HEK293 (cell line): Measurements from ENCODE around the gene GOLGA3.

ENCODE experiments used
- CTCF ChIA-PET: fragments of 350-600 bp; formaldehyde crosslinking; extraction: SDS; loops from one replicate; lab custom pipeline; 2021; ENCODE audit warnings: antibody characterized with exemption; lab: Yijun Ruan, JAX
- POLR2A ChIA-PET: fragments of 300-600 bp; formaldehyde crosslinking; extraction: SDS; loops from one replicate; lab custom pipeline; 2020; ENCODE audit warnings: antibody characterized with exemption, inconsistent platforms; lab: Yijun Ruan, JAX
- H3K27ac ChIP-seq: fragments of 200-500 bp; sonication (Bioruptor generic); 2 replicates; pipeline ENCODE4 v1.5.1; 2014; ENCODE audit warnings: low read depth, low read length, control low read depth, inconsistent platforms; ENCODE audit errors: extremely low read depth
- H3K36me3 ChIP-seq, 2 experiments: fragments of 200-500 bp in 1 of 2; sonication (Bioruptor generic) in 1 of 2; 1 replicate in 1 of 2; 2 replicates in 1 of 2; pipeline ENCODE4 v1.5.1; 2014 to 2017; ENCODE audit warnings: inconsistent platforms in 2 of 2, low read length in 2 of 2; ENCODE audit not compliant: control insufficient read depth in 2 of 2, insufficient read depth in 1 of 2
- H3K4me1 ChIP-seq: fragments of 200-500 bp; sonication (Bioruptor generic); 2 replicates; pipeline ENCODE4 v1.5.1; 2014; ENCODE audit warnings: mild to moderate bottlenecking, low read length, inconsistent platforms; ENCODE audit not compliant: control insufficient read depth, insufficient read depth
- H3K4me3 ChIP-seq: 2 replicates; pipeline ENCODE4 v1.5.1; 2011; ENCODE audit warnings: low read depth, mild to moderate bottlenecking, control low read depth, low read length, moderate library complexity
- H3K9me3 ChIP-seq: fragments of 200-500 bp; sonication (Bioruptor generic); 2 replicates; pipeline ENCODE4 v1.5.1; 2014; ENCODE audit warnings: low read depth, low read length, inconsistent platforms; ENCODE audit not compliant: control insufficient read depth, insufficient read depth
- GLI4 ChIP-seq: fragments of 450-650 bp; formaldehyde crosslinking; IDR thresholded peaks from 2 replicates; pipeline ENCODE4 v1.5.1; 2016; ENCODE audit warnings: missing biosample characterization, missing genetic modification characterization
- GLIS2 ChIP-seq: fragments of 450-650 bp; formaldehyde crosslinking; IDR thresholded peaks from 2 replicates; pipeline ENCODE4 v1.5.1; 2016; ENCODE audit warnings: missing biosample characterization, missing genetic modification characterization
- HOXC10 ChIP-seq: sonication (generic); formaldehyde crosslinking; IDR thresholded peaks from 2 replicates; pipeline ENCODE4 v1.8.1; 2023; ENCODE audit warnings: mild to moderate bottlenecking, missing genetic modification reagents
- HOXD13 ChIP-seq: sonication (generic); formaldehyde crosslinking; IDR thresholded peaks from 2 replicates; pipeline ENCODE4 v1.8.0; 2022; ENCODE audit warnings: missing genetic modification reagents, borderline replicate concordance
- KLF9 ChIP-seq: fragments of 450-650 bp; formaldehyde crosslinking; IDR thresholded peaks from 2 replicates; pipeline ENCODE4 v1.5.1; 2016; ENCODE audit warnings: missing biosample characterization, missing genetic modification characterization, low read depth
- MZF1 ChIP-seq: fragments of 450-650 bp; formaldehyde crosslinking; IDR thresholded peaks from 2 replicates; pipeline ENCODE4 v1.5.1; 2017; ENCODE audit warnings: missing biosample characterization, missing genetic modification characterization, borderline replicate concordance
- PRDM10 ChIP-seq: fragments of 450-650 bp; formaldehyde crosslinking; IDR thresholded peaks from 2 replicates; pipeline ENCODE4 v1.5.1; 2016; ENCODE audit warnings: missing biosample characterization, missing genetic modification characterization
- ZBTB6 ChIP-seq: fragments of 450-650 bp; formaldehyde crosslinking; IDR thresholded peaks from 2 replicates; pipeline ENCODE4 v1.5.1; 2017; ENCODE audit warnings: missing biosample characterization, missing genetic modification characterization
- ZBTB7A ChIP-seq: fragments of 450-650 bp; formaldehyde crosslinking; IDR thresholded peaks from 2 replicates; pipeline ENCODE4 v1.5.1; 2016; ENCODE audit warnings: low read depth, missing biosample characterization, missing genetic modification characterization
- ZFP3 ChIP-seq: fragments of 450-650 bp; formaldehyde crosslinking; IDR thresholded peaks from 2 replicates; pipeline ENCODE4 v1.5.1; 2016; ENCODE audit warnings: low read depth, missing biosample characterization, missing genetic modification characterization
- ZFP69B ChIP-seq: fragments of 450-650 bp; formaldehyde crosslinking; IDR thresholded peaks from 2 replicates; pipeline ENCODE4 v1.5.1; 2016; ENCODE audit warnings: missing biosample characterization, missing genetic modification characterization
- ZNF155 ChIP-seq: fragments of 450-650 bp; formaldehyde crosslinking; IDR thresholded peaks from 2 replicates; pipeline ENCODE4 v1.5.1; 2016; ENCODE audit warnings: missing biosample characterization, missing genetic modification characterization
- ZNF19 ChIP-seq: fragments of 450-650 bp; formaldehyde crosslinking; IDR thresholded peaks from 2 replicates; pipeline ENCODE4; 2016; ENCODE audit warnings: missing biosample characterization, missing genetic modification characterization, low read depth
- ZNF2 ChIP-seq: fragments of 450-650 bp; formaldehyde crosslinking; IDR thresholded peaks from 2 replicates; pipeline ENCODE4 v1.5.1; 2016; ENCODE audit warnings: missing biosample characterization, missing genetic modification characterization
- ZNF214 ChIP-seq: fragments of 450-650 bp; formaldehyde crosslinking; IDR thresholded peaks from 2 replicates; pipeline ENCODE4 v1.5.1; 2017; ENCODE audit warnings: missing biosample characterization, mild to moderate bottlenecking, missing genetic modification characterization, borderline replicate concordance
- ZNF248 ChIP-seq: fragments of 450-650 bp; formaldehyde crosslinking; IDR thresholded peaks from 2 replicates; pipeline ENCODE4 v1.5.1; 2017; ENCODE audit warnings: missing biosample characterization, missing genetic modification characterization
- ZNF274 ChIP-seq, 2 experiments: fragments of 200-500 bp in 1 of 2; fragments of 450-650 bp in 1 of 2; sonication (Bioruptor generic) in 1 of 2; formaldehyde crosslinking in 1 of 2; IDR thresholded peaks; 2 replicates each; pipeline versions ENCODE4 v1.5.1 to v1.6.1; 2014 to 2016; ENCODE audit warnings: borderline replicate concordance in 1 of 2, inconsistent platforms in 1 of 2, low read length in 1 of 2, missing biosample characterization in 1 of 2, missing genetic modification characterization in 1 of 2
- ZNF350 ChIP-seq: fragments of 450-650 bp; formaldehyde crosslinking; IDR thresholded peaks from 2 replicates; pipeline ENCODE4 v1.5.0; 2017; ENCODE audit warnings: missing biosample characterization, mild to moderate bottlenecking, missing genetic modification characterization
- ZNF404 ChIP-seq: fragments of 450-650 bp; formaldehyde crosslinking; IDR thresholded peaks from 2 replicates; pipeline ENCODE4 v1.5.1; 2017; ENCODE audit warnings: missing biosample characterization, missing genetic modification characterization
- ZNF473 ChIP-seq: fragments of 450-650 bp; formaldehyde crosslinking; IDR thresholded peaks from 2 replicates; pipeline ENCODE4 v1.5.1; 2017; ENCODE audit warnings: missing biosample characterization, missing genetic modification characterization
- ZNF48 ChIP-seq: fragments of 450-650 bp; formaldehyde crosslinking; IDR thresholded peaks from 2 replicates; pipeline ENCODE4 v1.5.1; 2016; ENCODE audit warnings: missing biosample characterization, missing genetic modification characterization
- ZNF626 ChIP-seq: fragments of 450-650 bp; sonication (Bioruptor Pico); formaldehyde crosslinking; IDR thresholded peaks from 2 replicates; pipeline ENCODE4 v1.5.1; 2018; ENCODE audit warnings: missing biosample characterization, missing genetic modification characterization, inconsistent platforms
- ZNF654 ChIP-seq: fragments of 450-650 bp; formaldehyde crosslinking; IDR thresholded peaks from 2 replicates; pipeline ENCODE4 v1.5.1; 2016; ENCODE audit warnings: low read depth, missing biosample characterization, missing genetic modification characterization
- ZNF660 ChIP-seq: fragments of 450-650 bp; IDR thresholded peaks from 2 replicates; pipeline ENCODE4 v1.5.1; 2018; ENCODE audit warnings: missing biosample characterization, mild to moderate bottlenecking, missing genetic modification characterization
- ZNF692 ChIP-seq: fragments of 450-650 bp; formaldehyde crosslinking; IDR thresholded peaks from 2 replicates; pipeline ENCODE4 v1.5.1; 2016; ENCODE audit warnings: missing biosample characterization, missing genetic modification characterization
- ZNF792 ChIP-seq: fragments of 450-650 bp; formaldehyde crosslinking; IDR thresholded peaks from 2 replicates; pipeline ENCODE4 v1.5.1; 2016; ENCODE audit warnings: missing biosample characterization, missing genetic modification characterization
- ZSCAN16 ChIP-seq: fragments of 450-650 bp; formaldehyde crosslinking; IDR thresholded peaks from 2 replicates; pipeline ENCODE4 v1.5.1; 2016; ENCODE audit warnings: missing biosample characterization, missing genetic modification characterization

Gene GOLGA3

GRCh38 chr12:132869551-132869950 is 40.9 kb upstream of the GOLGA3 start:
- no peak overlapping the region for H3K27ac ChIP-seq
- ChIA-PET POLR2A (no interaction called here), CTCF (no interaction called here)
- no peaks in the 10 kb centered on the region for H3K9me3 ChIP-seq
- no peak for TF ChIP-seq ZNF654 (tag by site-specific recombination)
- TF ChIP-seq KLF9 (tag by site-specific recombination) = no peak
- TF ChIP-seq ZBTB7A = no peak
- no peak for TF ChIP-seq ZNF473
- no peak for TF ChIP-seq GLIS2 (tag by site-specific recombination)
- no peak for TF ChIP-seq ZNF274 (IDR thresholded peaks at IDR 0.05; ENCODE audit: low read length)
- no peak for TF ChIP-seq ZNF274 (tag by site-specific recombination; IDR thresholded peaks at IDR 0.05; ENCODE audit: borderline replicate concordance)
- TF ChIP-seq GLI4 (tag by site-specific recombination) = no peak
- no peak for TF ChIP-seq ZNF626
- TF ChIP-seq ZNF19 (tag by site-specific recombination) = no peak
- no peak for TF ChIP-seq HOXD13 (CRISPR knock-in tag)
- no peak for TF ChIP-seq ZNF404 (tag by site-specific recombination)
- no peak for TF ChIP-seq HOXC10 (CRISPR knock-in tag)
- no peak for TF ChIP-seq ZNF350 (tag by site-specific recombination)
- no peak for TF ChIP-seq ZNF692 (tag by site-specific recombination)
- no peaks in the 10 kb centered on the region for H3K4me1 ChIP-seq
- H3K4me3 ChIP-seq = no peak overlapping the region
- peaks cover 9 to 79% of the 10 kb centered on the region in 2 experiments; a peak in 2 of 3 replicates for H3K36me3 ChIP-seq

- H3K27ac ChIP-seq = no peak overlapping the region
- no peaks in the 10 kb centered on the region for H3K4me1 ChIP-seq
- peaks cover 10 to 59% of the 10 kb centered on the region in 2 experiments; a peak in 2 of 3 replicates for H3K36me3 ChIP-seq
- TF ChIP-seq ZFP69B (tag by site-specific recombination) (no peak), ZBTB6 (no peak), ZFP3 (tag by site-specific recombination) (no peak), ZNF155 (tag by site-specific recombination) (no peak), PRDM10 (tag by site-specific recombination) (no peak), ZSCAN16 (tag by site-specific recombination) (no peak), ZNF792 (tag by site-specific recombination) (no peak), ZNF660 (tag by site-specific recombination) (no peak), MZF1 (tag by site-specific recombination) (no peak), ZNF626 (no peak), HOXD13 (CRISPR knock-in tag) (no peak), ZNF248 (no peak), ZNF214 (no peak), ZNF48 (no peak), ZNF2 (tag by site-specific recombination) (no peak), KLF9 (tag by site-specific recombination) (no peak)
- TF ChIP-seq, all 188 proteins: peak for 0
- Histone ChIP-seq H3K4me3 (no peak overlapping the region), H3K9me3 (no peaks in the 10 kb centered on the region)
- POLR2A ChIA-PET = no interaction called here
- CTCF ChIA-PET = no interaction called here
These were observed 37.7 kb upstream of the GOLGA3 start for GRCh38 chr12:132866251-132866828.
